GM12891 (cell line): ENCODE measurements around the gene INO80E.

Experiments used
- POLR2A ChIP-seq: IDR thresholded peaks from 2 replicates; pipeline ENCODE4 v1.6.1; 2011; ENCODE audit warnings: low read depth, low read length, control low read depth
- POLR2AphosphoS5 ChIP-seq: IDR thresholded peaks from 2 replicates; pipeline ENCODE4 v1.6.1; 2011; ENCODE audit warnings: low read depth, low read length, control low read depth
- POU2F2 ChIP-seq: IDR thresholded peaks from 2 replicates; pipeline ENCODE4 v1.6.1; 2011; ENCODE audit warnings: low read depth, mild to moderate bottlenecking, control low read depth, low read length, moderate library complexity
- TAF1 ChIP-seq: IDR thresholded peaks from 2 replicates; pipeline ENCODE4 v1.6.1; 2011; ENCODE audit warnings: low read depth, low read length, control low read depth

DNA sequence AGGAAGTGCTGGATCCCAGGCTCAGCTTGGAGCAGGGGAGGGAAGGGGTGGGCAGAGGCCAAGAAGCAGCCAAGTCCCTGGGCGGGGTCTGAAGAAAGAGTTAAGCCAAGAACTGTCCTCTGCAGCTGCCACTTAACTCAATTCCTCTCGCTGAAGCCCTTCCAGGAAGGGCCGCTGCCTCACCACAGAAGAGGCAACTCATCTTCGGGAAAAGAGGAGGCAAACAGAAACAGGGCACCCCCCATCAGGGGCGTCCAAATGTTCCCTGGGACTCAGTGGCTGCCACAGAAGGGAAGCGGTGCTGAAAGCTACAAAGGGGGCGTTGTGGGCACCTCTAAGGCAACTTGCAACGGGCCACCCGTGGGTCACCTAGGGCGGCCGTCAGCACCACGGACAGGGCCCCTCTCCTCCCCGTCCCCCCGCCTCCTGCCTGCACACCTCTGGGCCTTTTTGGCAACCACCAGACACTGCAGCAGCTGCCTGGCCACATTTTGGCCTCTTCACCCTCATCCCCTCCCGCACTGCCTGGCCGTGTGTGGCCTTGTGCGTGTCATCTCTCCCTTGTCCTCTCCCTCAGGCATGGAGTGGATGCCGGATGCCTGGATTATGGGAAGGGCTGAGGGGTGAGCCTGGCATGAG is 32.5 kb downstream of the INO80E start:
- no peak for TF ChIP-seq POU2F2
- no peak for TF ChIP-seq POLR2A
- no peak for TF ChIP-seq POLR2AphosphoS5
- no peak for TF ChIP-seq TAF1
